ENCODE data around the gene EMSY. TPM values are rescaled to one million over a fixed set of nuclear protein-coding genes. Genes with fewer than 3 reads are reported as not detected.

Gene EMSY
- total and polyA plus RNA-seq, 4 donors, result 3.6 to 35.0 (median 17.8) TPM

- intact Hi-C loops (cut with DNase I), result no loop called here
- H3K4me1 ChIP-seq (ENCODE audit: control insufficient read depth in 1 of 2, insufficient read depth in 2 of 2, low read length in 2 of 2), result no peaks in the 10 kb centered on the region
- H3K27me3 ChIP-seq (ENCODE audit: control insufficient read depth in 1 of 2, insufficient read depth in 2 of 2, low read length in 1 of 2), result no peaks in the 10 kb centered on the region
- H3K9me3 ChIP-seq (ENCODE audit: control insufficient read depth, low read length), result no peaks in the 10 kb centered on the region
- WGBS, 2 donors, result 99 to 100% methylated on average over 2 of the region's 2 CpGs
- no peak overlapping the region for H3K27ac ChIP-seq (ENCODE audit: low read depth in 1 of 2, low read length in 2 of 2)
- no peak overlapping the region for H3K4me3 ChIP-seq (ENCODE audit: low read length in 2 of 2)
- no peaks in the 10 kb centered on the region for H3K36me3 ChIP-seq (ENCODE audit: control insufficient read depth in 1 of 2, insufficient read depth in 2 of 2, low read length in 1 of 2)
- DNase-seq (no peak), ATAC-seq (ENCODE audit: low FRiP score) (no peak)
These were observed 79.1 kb downstream of the EMSY start for GRCh38 chr11:76523786-76524436.

GRCh38 chr11:76524461-76524860, 79.6 kb downstream of the EMSY start:
- no peaks in the 10 kb centered on the region for H3K4me1 ChIP-seq (ENCODE audit: control insufficient read depth in 1 of 2, insufficient read depth in 2 of 2, low read length in 2 of 2)
- H3K27ac ChIP-seq (ENCODE audit: low read depth in 1 of 2, low read length in 2 of 2), result no peak overlapping the region
- no peaks in the 10 kb centered on the region for H3K36me3 ChIP-seq (ENCODE audit: control insufficient read depth in 1 of 2, insufficient read depth in 2 of 2, low read length in 1 of 2)
- no peaks in the 10 kb centered on the region for H3K9me3 ChIP-seq (ENCODE audit: control insufficient read depth, low read length)
- 65 to 78% methylated on average over 4 of the region's 4 CpGs for WGBS, 2 donors
- no peaks in the 10 kb centered on the region for H3K27me3 ChIP-seq (ENCODE audit: control insufficient read depth in 1 of 2, insufficient read depth in 2 of 2, low read length in 1 of 2)
- ATAC-seq (ENCODE audit: low FRiP score), result no peak
- intact Hi-C loops (cut with DNase I), result no loop called here
- H3K4me3 ChIP-seq (ENCODE audit: low read length in 2 of 2), result no peak overlapping the region
- DNase-seq, result no peak

DNA sequence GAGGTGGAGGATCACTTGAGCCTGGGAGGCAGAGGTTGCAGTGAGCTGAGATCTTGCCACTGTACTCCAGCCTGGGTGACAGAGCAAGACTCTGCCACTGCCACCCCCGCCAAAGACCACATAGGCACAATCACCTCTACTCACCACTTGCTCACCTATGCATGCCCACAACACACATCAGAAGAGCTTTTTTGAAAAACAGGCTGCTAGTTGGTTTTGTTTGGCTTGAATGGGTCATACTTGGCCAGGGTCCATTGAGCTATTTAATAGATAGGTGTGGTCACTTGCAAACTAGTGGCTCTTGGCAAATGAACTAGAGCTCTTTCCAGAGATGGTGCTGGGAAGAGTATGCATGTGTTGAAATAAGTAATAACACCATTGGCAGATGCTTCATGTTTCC, 80.1 kb downstream of the EMSY start:
- H3K4me3 ChIP-seq (ENCODE audit: low read length in 2 of 2), result no peak overlapping the region
- no peaks in the 10 kb centered on the region for H3K36me3 ChIP-seq (ENCODE audit: control insufficient read depth in 1 of 2, insufficient read depth in 2 of 2, low read length in 1 of 2)
- 95% methylated on average over 1 of the region's 1 CpG for WGBS, 2 donors
- H3K4me1 ChIP-seq (ENCODE audit: control insufficient read depth in 1 of 2, insufficient read depth in 2 of 2, low read length in 2 of 2), result no peaks in the 10 kb centered on the region
- intact Hi-C loops (cut with DNase I), result no loop called here
- H3K27ac ChIP-seq (ENCODE audit: low read depth in 1 of 2, low read length in 2 of 2), result no peak overlapping the region
- no peaks in the 10 kb centered on the region for H3K27me3 ChIP-seq (ENCODE audit: control insufficient read depth in 1 of 2, insufficient read depth in 2 of 2, low read length in 1 of 2)
- no peak for DNase-seq
- no peaks in the 10 kb centered on the region for H3K9me3 ChIP-seq (ENCODE audit: control insufficient read depth, low read length)
- ATAC-seq (ENCODE audit: low FRiP score), result peak; percentile 71

GRCh38 chr11:76526878-76527277, 82.1 kb downstream of the EMSY start:
- 11 to 40% methylated on average over 2 of the region's 2 CpGs for WGBS, 2 donors
- H3K4me1 ChIP-seq (ENCODE audit: control insufficient read depth in 1 of 2, insufficient read depth in 2 of 2, low read length in 2 of 2), result no peaks in the 10 kb centered on the region
- ATAC-seq (ENCODE audit: low FRiP score) (no peak), DNase-seq (no peak)
- H3K27ac ChIP-seq (ENCODE audit: low read depth in 1 of 2, low read length in 2 of 2), result no peak overlapping the region
- H3K27me3 ChIP-seq (ENCODE audit: control insufficient read depth in 1 of 2, insufficient read depth in 2 of 2, low read length in 1 of 2), result no peaks in the 10 kb centered on the region
- H3K9me3 ChIP-seq (ENCODE audit: control insufficient read depth, low read length), result no peaks in the 10 kb centered on the region
- H3K4me3 ChIP-seq (ENCODE audit: low read length in 2 of 2), result no peak overlapping the region
- intact Hi-C loops (cut with DNase I), result no loop called here
- peaks cover 0 to 2% of the 10 kb centered on the region in 2 donors for H3K36me3 ChIP-seq (ENCODE audit: control insufficient read depth in 1 of 2, insufficient read depth in 2 of 2, low read length in 1 of 2)

DNA sequence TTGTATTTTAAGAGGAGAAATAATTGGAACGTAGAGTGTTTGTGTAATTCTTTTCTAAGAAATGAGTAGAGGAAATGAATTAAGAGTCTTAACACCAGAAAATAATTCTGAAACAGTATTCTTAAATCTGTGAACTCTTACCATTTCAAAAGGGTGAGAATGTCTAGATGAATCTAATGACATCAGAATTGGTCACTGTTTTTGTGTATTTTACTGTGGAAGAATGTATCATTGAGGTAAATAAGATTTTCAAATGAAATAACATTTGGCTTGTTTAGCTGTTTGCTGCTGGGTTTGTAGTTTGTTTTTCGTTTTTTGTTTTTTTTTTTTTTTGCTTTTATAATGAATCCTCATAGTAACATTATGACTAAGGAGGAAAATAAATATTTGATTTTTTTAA, 97.6 kb downstream of the EMSY start:
- peaks cover 7 to 9% of the 10 kb centered on the region in 2 donors for H3K36me3 ChIP-seq (ENCODE audit: control insufficient read depth in 1 of 2, insufficient read depth in 2 of 2, low read length in 1 of 2)

GRCh38 chr11:76543006-76543703, 98.3 kb downstream of the EMSY start:
- H3K27me3 ChIP-seq (ENCODE audit: control insufficient read depth in 1 of 2, insufficient read depth in 2 of 2, low read length in 1 of 2), result no peaks in the 10 kb centered on the region
- no peak for ATAC-seq (ENCODE audit: low FRiP score)

More for the DNA sequence above, 97.6 kb downstream of the EMSY start:
- no peak overlapping the region for H3K4me3 ChIP-seq (ENCODE audit: low read length in 2 of 2)
- H3K9me3 ChIP-seq (ENCODE audit: control insufficient read depth, low read length), result no peaks in the 10 kb centered on the region
- no peaks in the 10 kb centered on the region for H3K27me3 ChIP-seq (ENCODE audit: control insufficient read depth in 1 of 2, insufficient read depth in 2 of 2, low read length in 1 of 2)
- H3K4me1 ChIP-seq (ENCODE audit: control insufficient read depth in 1 of 2, insufficient read depth in 2 of 2, low read length in 2 of 2), result no peaks in the 10 kb centered on the region
- DNase-seq, result no peak
- no peak overlapping the region for H3K27ac ChIP-seq (ENCODE audit: low read depth in 1 of 2, low read length in 2 of 2)
- ATAC-seq (ENCODE audit: low FRiP score), result no peak
- WGBS, 2 donors, result 76 to 78% methylated on average over 2 of the region's 2 CpGs
- intact Hi-C loops (cut with DNase I), result no loop called here

GRCh38 chr11:76550781-76551180, 106.0 kb downstream of the EMSY start:
- no peaks in the 10 kb centered on the region for H3K9me3 ChIP-seq (ENCODE audit: control insufficient read depth, low read length)
- peaks cover 1 to 4% of the 10 kb centered on the region in 2 donors for H3K36me3 ChIP-seq (ENCODE audit: control insufficient read depth in 1 of 2, insufficient read depth in 2 of 2, low read length in 1 of 2)
- no peaks in the 10 kb centered on the region for H3K4me1 ChIP-seq (ENCODE audit: control insufficient read depth in 1 of 2, insufficient read depth in 2 of 2, low read length in 2 of 2)
- no peaks in the 10 kb centered on the region for H3K27me3 ChIP-seq (ENCODE audit: control insufficient read depth in 1 of 2, insufficient read depth in 2 of 2, low read length in 1 of 2)
- 55 to 58% methylated on average over 7 of the region's 7 CpGs for WGBS, 2 donors
- H3K4me3 ChIP-seq (ENCODE audit: low read length in 2 of 2), result no peak overlapping the region
- no peak for DNase-seq
- no peak for ATAC-seq (ENCODE audit: low FRiP score)
- intact Hi-C loops (cut with DNase I), result loop anchor here (2.0 kb wide), 1 partner anchor 130 kb away; no protein-coding TSS in a partner anchor
- no peak overlapping the region for H3K27ac ChIP-seq (ENCODE audit: low read depth in 1 of 2, low read length in 2 of 2)

More at GRCh38 chr11:76543006-76543703, 98.3 kb downstream of the EMSY start:
- Histone ChIP-seq H3K9me3 (ENCODE audit: control insufficient read depth, low read length) (no peaks in the 10 kb centered on the region), H3K27ac (ENCODE audit: low read depth in 1 of 2, low read length in 2 of 2) (no peak overlapping the region), H3K4me1 (ENCODE audit: control insufficient read depth in 1 of 2, insufficient read depth in 2 of 2, low read length in 2 of 2) (no peaks in the 10 kb centered on the region), H3K36me3 (ENCODE audit: control insufficient read depth in 1 of 2, insufficient read depth in 2 of 2, low read length in 1 of 2) (peaks cover 7 to 9% of the 10 kb centered on the region in 2 donors), H3K4me3 (ENCODE audit: low read length in 2 of 2) (no peak overlapping the region)
- DNase-seq, result no peak
- 92 to 94% methylated on average over 7 of the region's 7 CpGs for WGBS, 2 donors
- intact Hi-C loops (cut with DNase I), result no loop called here

DNA sequence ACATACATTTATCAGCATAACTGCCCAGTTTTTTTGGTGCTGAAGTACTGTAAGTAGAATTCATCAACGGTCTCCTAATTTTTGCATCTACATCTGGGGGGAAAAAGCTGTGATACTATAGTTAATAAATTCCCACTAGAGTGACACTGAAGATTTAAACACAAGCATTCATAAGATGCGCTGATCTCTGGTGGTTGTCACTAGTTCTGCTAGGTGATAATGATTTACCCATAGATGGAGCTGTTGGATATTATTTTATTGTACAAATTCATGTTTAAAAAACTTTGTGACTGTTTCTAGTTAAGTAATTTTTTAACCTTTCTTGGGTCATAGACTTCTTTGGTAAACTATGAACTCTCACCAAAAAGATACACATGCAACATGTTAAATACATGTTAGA, 106.6 kb downstream of the EMSY start:
- 52 to 53% methylated on average over 2 of the region's 2 CpGs for WGBS, 2 donors
- no peaks in the 10 kb centered on the region for H3K4me1 ChIP-seq (ENCODE audit: control insufficient read depth in 1 of 2, insufficient read depth in 2 of 2, low read length in 2 of 2)
- peaks cover 0 to 4% of the 10 kb centered on the region in 2 donors for H3K36me3 ChIP-seq (ENCODE audit: control insufficient read depth in 1 of 2, insufficient read depth in 2 of 2, low read length in 1 of 2)
- H3K4me3 ChIP-seq (ENCODE audit: low read length in 2 of 2), result no peak overlapping the region
- intact Hi-C loops (cut with DNase I), result loop anchor here (2.0 kb wide), 1 partner anchor 129 kb away; no protein-coding TSS in a partner anchor
- no peak for DNase-seq
- H3K9me3 ChIP-seq (ENCODE audit: control insufficient read depth, low read length), result no peaks in the 10 kb centered on the region
- ATAC-seq (ENCODE audit: low FRiP score), result no peak
- H3K27me3 ChIP-seq (ENCODE audit: control insufficient read depth in 1 of 2, insufficient read depth in 2 of 2, low read length in 1 of 2), result no peaks in the 10 kb centered on the region
- no peak overlapping the region for H3K27ac ChIP-seq (ENCODE audit: low read depth in 1 of 2, low read length in 2 of 2)

DNA sequence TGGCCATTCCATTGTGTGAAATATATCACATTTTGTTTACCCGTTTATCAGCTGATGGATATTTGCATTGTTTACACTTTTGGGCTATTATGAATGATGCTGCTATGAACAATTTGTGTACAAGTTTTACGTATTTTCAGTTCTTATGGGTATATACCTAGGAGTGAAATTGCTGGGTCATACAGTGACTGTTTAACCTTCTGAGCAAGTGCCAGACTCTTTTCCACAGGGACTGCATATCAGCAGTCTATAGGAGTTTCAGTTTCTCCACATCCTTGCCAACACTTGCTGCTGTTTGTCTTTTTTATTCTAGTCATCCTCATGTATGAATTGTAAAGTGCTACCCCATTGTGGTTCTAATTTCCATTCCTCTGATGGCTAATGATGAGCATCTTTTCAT, 108.2 kb downstream of the EMSY start:
- Histone ChIP-seq H3K4me1 (ENCODE audit: control insufficient read depth in 1 of 2, insufficient read depth in 2 of 2, low read length in 2 of 2) (no peaks in the 10 kb centered on the region), H3K36me3 (ENCODE audit: control insufficient read depth in 1 of 2, insufficient read depth in 2 of 2, low read length in 1 of 2) (peaks cover 0 to 4% of the 10 kb centered on the region in 2 donors), H3K4me3 (ENCODE audit: low read length in 2 of 2) (no peak overlapping the region), H3K9me3 (ENCODE audit: control insufficient read depth, low read length) (no peaks in the 10 kb centered on the region), H3K27ac (ENCODE audit: low read depth in 1 of 2, low read length in 2 of 2) (no peak overlapping the region), H3K27me3 (ENCODE audit: control insufficient read depth in 1 of 2, insufficient read depth in 2 of 2, low read length in 1 of 2) (no peaks in the 10 kb centered on the region)
- ATAC-seq (ENCODE audit: low FRiP score) (no peak), DNase-seq (no peak)
- intact Hi-C loops (cut with DNase I), result no loop called here
- WGBS, 2 donors, result 96 to 97% methylated on average over 2 of the region's 2 CpGs
